Measurements from ENCODE around the gene ZNF181.
"Not testable (repeated sequence)": the region's sequence is repeated elsewhere in the genome, so short reads cannot be mapped to it uniquely, and the experiment has no call there.

Gene ZNF181

DNA sequence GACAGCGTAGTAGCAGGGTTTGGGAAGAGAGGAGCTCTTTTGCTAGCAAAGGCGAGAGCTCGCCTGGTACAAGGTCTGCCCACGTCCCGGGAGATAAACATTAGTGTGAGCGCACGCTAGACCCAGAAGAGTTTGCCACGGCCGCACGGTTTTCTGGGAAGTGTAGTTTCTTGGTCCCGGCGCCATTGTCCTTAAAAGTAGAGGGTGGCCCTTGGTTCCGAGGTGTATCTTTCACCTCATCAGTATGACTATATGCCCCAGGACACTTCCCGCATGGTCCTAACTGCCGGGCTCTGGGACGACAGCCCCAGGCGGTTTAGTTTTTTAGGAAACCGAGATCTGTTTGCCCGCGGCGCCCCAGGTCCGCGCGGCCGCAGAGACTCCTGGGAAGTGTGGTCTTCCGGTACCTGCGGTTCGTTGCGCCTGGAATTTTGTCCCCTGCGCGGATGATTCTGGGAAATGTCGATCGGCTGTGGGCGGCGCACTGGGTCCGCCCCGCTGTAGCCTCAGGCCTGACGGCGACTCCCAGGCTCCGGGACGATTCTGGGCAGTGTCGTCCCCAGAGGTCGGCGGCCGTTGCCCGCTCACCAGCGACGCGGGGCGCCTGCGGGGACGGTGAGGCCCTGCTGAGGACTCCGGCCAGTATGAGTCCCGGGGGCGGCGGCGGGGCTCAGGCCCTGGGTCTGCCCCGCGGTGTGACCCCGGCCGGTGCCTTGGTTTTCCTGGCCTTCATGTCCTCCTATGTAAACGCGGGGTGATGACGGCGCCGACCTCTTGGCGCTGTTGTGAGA, at the start of gene ZNF181:
Gene ZNF181 (plus strand): TSS at position 498 of the 791 bp plus-strand sequence. CDS start 795 bp downstream, outside the sequence.
- peak; percentile 86 for DNase-seq (ENCODE audit: low read depth)
- H3K4me3 ChIP-seq (ENCODE audit: control insufficient read depth, low read depth, low read length), result peak within 1 kb of the TSS; percentile 84

GRCh38 chr19:34685266-34685665, 48.8 kb upstream of the ZNF181 start:
- H3K4me3 ChIP-seq (ENCODE audit: control insufficient read depth, low read depth, low read length); DNase-seq (ENCODE audit: low read depth): not testable (repeated sequence)

More for the DNA sequence above, at the start of gene ZNF181:
- TF ChIP-seq, protein P1, sequence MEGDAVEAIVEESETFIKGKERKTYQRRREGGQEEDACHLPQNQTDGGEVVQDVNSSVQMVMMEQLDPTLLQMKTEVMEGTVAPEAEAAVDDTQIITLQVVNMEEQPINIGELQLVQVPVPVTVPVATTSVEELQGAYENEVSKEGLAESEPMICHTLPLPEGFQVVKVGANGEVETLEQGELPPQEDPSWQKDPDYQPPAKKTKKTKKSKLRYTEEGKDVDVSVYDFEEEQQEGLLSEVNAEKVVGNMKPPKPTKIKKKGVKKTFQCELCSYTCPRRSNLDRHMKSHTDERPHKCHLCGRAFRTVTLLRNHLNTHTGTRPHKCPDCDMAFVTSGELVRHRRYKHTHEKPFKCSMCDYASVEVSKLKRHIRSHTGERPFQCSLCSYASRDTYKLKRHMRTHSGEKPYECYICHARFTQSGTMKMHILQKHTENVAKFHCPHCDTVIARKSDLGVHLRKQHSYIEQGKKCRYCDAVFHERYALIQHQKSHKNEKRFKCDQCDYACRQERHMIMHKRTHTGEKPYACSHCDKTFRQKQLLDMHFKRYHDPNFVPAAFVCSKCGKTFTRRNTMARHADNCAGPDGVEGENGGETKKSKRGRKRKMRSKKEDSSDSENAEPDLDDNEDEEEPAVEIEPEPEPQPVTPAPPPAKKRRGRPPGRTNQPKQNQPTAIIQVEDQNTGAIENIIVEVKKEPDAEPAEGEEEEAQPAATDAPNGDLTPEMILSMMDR (conservative IDR thresholded peaks at IDR 0.05; ENCODE audit: control insufficient read depth, insufficient read depth, low read depth, low read length), result no peak

DNA sequence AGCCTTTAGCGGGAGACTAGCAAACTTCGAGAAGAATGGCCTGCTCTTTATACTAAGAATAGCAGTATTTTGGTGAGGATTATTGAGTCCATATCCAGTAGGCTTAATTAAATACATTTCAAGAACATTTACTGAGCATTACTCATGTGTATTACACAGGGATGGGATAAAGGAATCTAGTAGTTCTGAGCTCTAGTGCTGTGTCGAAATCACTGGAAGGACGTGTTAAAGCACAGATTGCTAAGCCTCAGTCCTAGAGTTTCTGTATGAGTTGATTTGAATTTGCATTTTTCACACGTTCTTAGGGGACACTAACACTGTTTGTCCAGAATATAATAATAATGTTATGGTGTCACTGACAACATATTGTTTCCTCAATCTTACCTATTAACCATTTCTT, 47.6 kb upstream of the ZNF181 start:
- TF ChIP-seq, protein P1 (conservative IDR thresholded peaks at IDR 0.05; ENCODE audit: control insufficient read depth, insufficient read depth, low read depth, low read length), result no peak
- no peak overlapping the region for H3K4me3 ChIP-seq (ENCODE audit: control insufficient read depth, low read depth, low read length)
- no peak for DNase-seq (ENCODE audit: low read depth)

DNA sequence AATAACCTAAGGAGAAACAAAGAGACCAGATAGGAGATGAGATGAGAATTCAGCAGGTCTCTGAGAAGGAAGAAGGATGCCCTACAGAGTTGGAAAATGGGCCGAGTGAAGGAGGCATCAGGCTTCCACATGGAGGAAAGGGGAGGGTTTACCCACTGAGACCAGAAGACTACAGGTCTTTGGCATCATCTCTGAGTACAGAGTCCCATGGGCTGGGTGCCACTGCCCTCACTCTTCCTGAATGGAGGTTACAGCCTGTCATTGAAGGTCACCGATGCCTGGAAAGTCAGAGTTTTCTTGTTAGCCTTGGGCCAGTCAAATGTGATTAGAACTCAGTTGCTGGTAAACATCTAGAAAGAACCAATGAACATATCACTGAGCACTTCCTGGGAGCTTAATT, 46.7 kb upstream of the ZNF181 start:
- TF ChIP-seq, protein P1 (conservative IDR thresholded peaks at IDR 0.05; ENCODE audit: control insufficient read depth, insufficient read depth, low read depth, low read length), result no peak
- no peak overlapping the region for H3K4me3 ChIP-seq (ENCODE audit: control insufficient read depth, low read depth, low read length)
- DNase-seq (ENCODE audit: low read depth), result no peak

DNA sequence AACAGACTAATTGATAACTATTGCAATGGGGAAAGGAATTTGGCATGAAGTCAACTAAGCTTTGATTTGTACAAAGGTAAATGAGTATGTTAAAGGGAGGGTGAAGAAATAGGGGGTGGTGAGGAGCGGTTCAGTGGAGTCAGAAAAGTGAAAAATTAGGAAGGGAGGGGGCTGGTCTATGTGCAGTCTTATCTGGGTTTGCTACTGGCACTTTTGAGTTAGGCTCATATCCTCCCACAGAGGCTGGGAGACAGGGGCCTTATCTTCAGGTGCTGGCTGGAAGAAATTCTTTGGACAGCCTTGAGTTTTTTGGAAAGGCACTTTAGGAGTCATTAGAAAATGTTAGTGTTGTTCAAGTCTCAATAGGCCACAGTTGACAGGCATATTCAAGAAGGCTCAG, 45.5 kb upstream of the ZNF181 start:
- H3K4me3 ChIP-seq (ENCODE audit: control insufficient read depth, low read depth, low read length), result no peak overlapping the region
- TF ChIP-seq, protein P1 (conservative IDR thresholded peaks at IDR 0.05; ENCODE audit: control insufficient read depth, insufficient read depth, low read depth, low read length), result no peak
- DNase-seq (ENCODE audit: low read depth), result no peak

DNA sequence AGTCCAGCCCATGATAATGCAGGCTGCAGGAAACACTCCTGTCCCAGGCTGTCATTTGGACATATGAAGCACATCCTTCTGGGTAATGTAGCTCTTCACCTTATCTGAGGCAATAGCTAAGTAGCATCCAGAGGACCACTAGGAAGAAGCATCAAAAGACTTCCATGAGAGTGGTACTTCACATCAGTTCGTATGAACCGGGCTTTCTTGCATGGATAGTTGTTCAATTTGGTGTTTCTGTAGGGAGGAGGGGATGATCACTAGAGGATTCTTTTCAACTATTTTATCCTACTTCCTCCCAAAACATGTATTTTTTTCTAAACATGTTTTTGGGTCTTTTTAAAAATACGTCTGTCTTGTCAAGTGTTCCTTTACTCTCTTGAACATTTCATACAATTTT, 43.7 kb upstream of the ZNF181 start:
- no peak overlapping the region for H3K4me3 ChIP-seq (ENCODE audit: control insufficient read depth, low read depth, low read length)
- TF ChIP-seq, protein P1 (conservative IDR thresholded peaks at IDR 0.05; ENCODE audit: control insufficient read depth, insufficient read depth, low read depth, low read length), result no peak
- no peak for DNase-seq (ENCODE audit: low read depth)

GRCh38 chr19:34692549-34692948, 41.5 kb upstream of the ZNF181 start:
- H3K4me3 ChIP-seq (ENCODE audit: control insufficient read depth, low read depth, low read length), result no peak overlapping the region
- TF ChIP-seq, protein P1 (conservative IDR thresholded peaks at IDR 0.05; ENCODE audit: control insufficient read depth, insufficient read depth, low read depth, low read length), result no peak
- DNase-seq (ENCODE audit: low read depth), result no peak
